Liver (tissue), 9 donors: ENCODE results near the gene TOR4A. TPM values are rescaled to one million over a fixed set of nuclear protein-coding genes. Genes with fewer than 3 reads are reported as not detected.

Source experiments
- DNase-seq: peaks from one replicate; pipeline ENCODE4 v3.0.0-alpha.2; 2017; ENCODE audit warnings: low spot score
- H3K27ac ChIP-seq, 2 donors: one replicate each; pipeline ENCODE4 v1.7.0; 2013; ENCODE audit warnings: inconsistent platforms in 2 of 2, low read length in 2 of 2, control low read depth in 1 of 2, low read depth in 1 of 2, mild to moderate bottlenecking in 1 of 2
- H3K27me3 ChIP-seq, 4 donors: one replicate each; pipeline versions ENCODE4 v1.6.1 to v1.7.0; 2013; ENCODE audit warnings: low read length in 3 of 4, inconsistent platforms in 1 of 4, mild to moderate bottlenecking in 1 of 4, moderate library complexity in 1 of 4; ENCODE audit not compliant: control insufficient read depth in 4 of 4, insufficient read depth in 4 of 4
- H3K36me3 ChIP-seq, 4 donors: one replicate each; pipeline versions ENCODE4 v1.6.1 to v1.7.0; 2013; ENCODE audit warnings: low read length in 3 of 4, mild to moderate bottlenecking in 3 of 4, low read depth in 1 of 4, moderate library complexity in 1 of 4; ENCODE audit not compliant: control insufficient read depth in 4 of 4, insufficient read depth in 3 of 4
- H3K4me1 ChIP-seq, 4 donors: one replicate each; pipeline versions ENCODE4 v1.6.1 to v1.7.0; 2013; ENCODE audit warnings: low read length in 3 of 4, mild to moderate bottlenecking in 3 of 4, moderate library complexity in 1 of 4; ENCODE audit not compliant: control insufficient read depth in 4 of 4, insufficient read depth in 4 of 4
- H3K4me3 ChIP-seq, 3 donors: one replicate each; pipeline versions ENCODE4 v1.6.1 to v1.7.0; 2013; ENCODE audit warnings: low read length in 3 of 3, control low read depth in 1 of 3, low read depth in 1 of 3, mild to moderate bottlenecking in 1 of 3
- H3K9ac ChIP-seq, 2 donors: one replicate each; pipeline ENCODE4 v1.7.0; 2013; ENCODE audit warnings: low read length in 2 of 2, mild to moderate bottlenecking in 2 of 2, moderate library complexity in 2 of 2, control low read depth in 1 of 2, low read depth in 1 of 2
- H3K9me3 ChIP-seq, 4 donors: one replicate each; pipeline versions ENCODE4 v1.6.1 to v1.7.0; 2013; ENCODE audit warnings: low read length in 3 of 4; ENCODE audit not compliant: control insufficient read depth in 4 of 4
- ATF3 ChIP-seq: IDR thresholded peaks from 2 replicates; pipeline ENCODE4 v1.6.1; 2016; ENCODE audit warnings: antibody characterized with exemption
- CTCF ChIP-seq: fragments of 150-350 bp; IDR thresholded peaks from 2 replicates; pipeline ENCODE4 v1.5.1; 2017; ENCODE audit warnings: improper control_type of control experiment, low read depth, low read length; ENCODE audit not compliant: missing input control
- EGR1 ChIP-seq, 2 donors: IDR thresholded peaks; 2 replicates each; pipeline ENCODE4 v1.6.1; 2016 to 2018; ENCODE audit warnings: antibody characterized with exemption in 2 of 2, low read depth in 2 of 2
- FOXA1 ChIP-seq: IDR thresholded peaks from 2 replicates; pipeline ENCODE4 v1.6.1; 2016; ENCODE audit warnings: antibody characterized with exemption
- FOXA2 ChIP-seq: IDR thresholded peaks from 2 replicates; pipeline ENCODE4 v1.6.1; 2016; ENCODE audit warnings: antibody characterized with exemption
- GABPA ChIP-seq, 2 donors: IDR thresholded peaks in 1 of 2; conservative IDR thresholded peaks in 1 of 2; 2 replicates each; pipeline ENCODE4 v1.6.1; 2016; ENCODE audit warnings: antibody characterized with exemption in 2 of 2, mild to moderate bottlenecking in 1 of 2, moderate library complexity in 1 of 2
- HNF4A ChIP-seq, 2 donors: conservative IDR thresholded peaks; 2 replicates each; pipeline ENCODE4 v1.6.1; 2016; ENCODE audit warnings: antibody characterized with exemption in 2 of 2, mild to moderate bottlenecking in 2 of 2
- HNF4G ChIP-seq: IDR thresholded peaks from 2 replicates; pipeline ENCODE4 v1.6.1; 2016; ENCODE audit warnings: antibody characterized with exemption
- JUND ChIP-seq, 2 donors: IDR thresholded peaks; 2 replicates each; pipeline ENCODE4 v1.6.1; 2016; ENCODE audit warnings: antibody characterized with exemption in 2 of 2
- MAX ChIP-seq: IDR thresholded peaks from 2 replicates; pipeline ENCODE4 v1.6.1; 2016; ENCODE audit warnings: antibody characterized with exemption
- NR2F2 ChIP-seq: IDR thresholded peaks from 2 replicates; pipeline ENCODE4 v1.6.1; 2016; ENCODE audit warnings: antibody characterized with exemption
- RAD21 ChIP-seq, 2 donors: IDR thresholded peaks; 2 replicates each; pipeline ENCODE4 v1.6.1; 2016; ENCODE audit warnings: antibody characterized with exemption in 2 of 2, mild to moderate bottlenecking in 2 of 2
- REST ChIP-seq: IDR thresholded peaks from 2 replicates; pipeline ENCODE4 v1.6.1; 2016; ENCODE audit warnings: antibody characterized with exemption, mild to moderate bottlenecking
- RXRA ChIP-seq, 2 donors: IDR thresholded peaks; 2 replicates each; pipeline ENCODE4 v1.6.1; 2017 to 2018; ENCODE audit warnings: antibody characterized with exemption in 2 of 2, mild to moderate bottlenecking in 1 of 2
- SP1 ChIP-seq: IDR thresholded peaks from 2 replicates; pipeline ENCODE4 v1.6.1; 2018; ENCODE audit warnings: antibody characterized with exemption, mild to moderate bottlenecking
- TAF1 ChIP-seq: conservative IDR thresholded peaks from 2 replicates; pipeline ENCODE4 v1.6.1; 2016; ENCODE audit warnings: antibody characterized with exemption, mild to moderate bottlenecking
- YY1 ChIP-seq: IDR thresholded peaks from 2 replicates; pipeline ENCODE4 v1.6.1; 2016; ENCODE audit warnings: antibody characterized with exemption, mild to moderate bottlenecking
- ZBTB33 ChIP-seq: IDR thresholded peaks from 2 replicates; pipeline ENCODE4 v1.6.1; 2016; ENCODE audit warnings: antibody characterized with exemption
- WGBS: extraction: QIAGEN DNeasy Blood & Tissue Kit; methylation state at CpG from one replicate; pipeline ENCODE4 v1.1.7; 2013; 5-methylcytosine and 5-hydroxymethylcytosine counted together
- polyA plus RNA-seq, 2 donors: library from polyadenylated mRNA; stranded (reverse) in 1 of 2; unstranded in 1 of 2; fragments of 200-250 nt in 1 of 2; fragments of >200 nt in 1 of 2; fragmentation: Nextera tagmentation in 1 of 2; extraction: Ambion mirVana in 1 of 2; gene quantifications; one replicate each; pipeline versions ENCODE4 v1.2.1 to v1.2.3, GENCODE V29; 2013 to 2015
- total RNA-seq, 2 donors: library from RNA; depleted of rRNA; stranded (reverse); fragments of >200 nt; gene quantifications; one replicate each; pipeline ENCODE4 v1.2.3, GENCODE V29; 2014
- donor health status: healthy.
- donor health status: healthy.
- donor health status: healthy.
- donor health status: healthy.
- donor health status: healthy.

TOR4A gene
- total and polyA plus RNA-seq, 4 donors, result 0.35 to 5.1 (median 4.3) TPM

- Histone ChIP-seq H3K27me3 (no peaks in the 10 kb centered on the region), H3K4me1 (peaks cover 10 to 34% (median 21%) of the 10 kb centered on the region in 4 donors), H3K4me3 (no peak overlapping the region), H3K36me3 (peaks cover 0 to 3% (median 3%) of the 10 kb centered on the region in 4 donors), H3K9ac (no peak overlapping the region), H3K27ac (no peak overlapping the region), H3K9me3 (no peaks in the 10 kb centered on the region)
- 86% methylated on average over 35 of the region's 35 CpGs for WGBS
- DNase-seq, result no peak
- TF ChIP-seq FOXA1 (no peak), GABPA (IDR thresholded peaks at IDR 0.05 in 1 of 2, conservative IDR thresholded peaks at IDR 0.05 in 1 of 2) (no peak), TAF1 (no peak), EGR1 (IDR thresholded peaks at IDR 0.05; ENCODE audit: low read depth in 2 of 2) (no peak), MAX (no peak), RAD21 (IDR thresholded peaks at IDR 0.05) (no peak), SP1 (no peak), JUND (IDR thresholded peaks at IDR 0.05) (no peak), HNF4A (conservative IDR thresholded peaks at IDR 0.05) (no peak), RXRA (IDR thresholded peaks at IDR 0.05) (no peak), REST (no peak), HNF4G (no peak), FOXA2 (no peak), CTCF (no peak), ZBTB33 (no peak), ATF3 (no peak), YY1 (no peak), NR2F2 (no peak)
Measured at GRCh38 chr9:137252555-137253506, 24.7 kb upstream of the TOR4A start.
